Dermis microvascular lymphatic vessel endothelial cell (primary cell): ENCODE measurements around the gene CLTC. TPM values are rescaled to one million over a fixed set of nuclear protein-coding genes. Genes with fewer than 3 reads are reported as not detected.
"Not testable (repeated sequence)": the region's sequence is repeated elsewhere in the genome, so short reads cannot be mapped to it uniquely, and the experiment has no call there.

Source experiments
- DNase-seq, 2 donors: peaks; one replicate each; pipeline versions ENCODE4 v3.0.0 to v3.0.0-alpha.2; 2010; ENCODE audit warnings: low read depth in 2 of 2
- total RNA-seq: library from RNA; depleted of rRNA; stranded (reverse); fragments of >200 nt; gene quantifications from 2 replicates; pipeline ENCODE4 v1.2.1, GENCODE V29; 2014

The CLTC gene
- total RNA-seq, 1 donor from 2014 or later: 371 TPM

DNA sequence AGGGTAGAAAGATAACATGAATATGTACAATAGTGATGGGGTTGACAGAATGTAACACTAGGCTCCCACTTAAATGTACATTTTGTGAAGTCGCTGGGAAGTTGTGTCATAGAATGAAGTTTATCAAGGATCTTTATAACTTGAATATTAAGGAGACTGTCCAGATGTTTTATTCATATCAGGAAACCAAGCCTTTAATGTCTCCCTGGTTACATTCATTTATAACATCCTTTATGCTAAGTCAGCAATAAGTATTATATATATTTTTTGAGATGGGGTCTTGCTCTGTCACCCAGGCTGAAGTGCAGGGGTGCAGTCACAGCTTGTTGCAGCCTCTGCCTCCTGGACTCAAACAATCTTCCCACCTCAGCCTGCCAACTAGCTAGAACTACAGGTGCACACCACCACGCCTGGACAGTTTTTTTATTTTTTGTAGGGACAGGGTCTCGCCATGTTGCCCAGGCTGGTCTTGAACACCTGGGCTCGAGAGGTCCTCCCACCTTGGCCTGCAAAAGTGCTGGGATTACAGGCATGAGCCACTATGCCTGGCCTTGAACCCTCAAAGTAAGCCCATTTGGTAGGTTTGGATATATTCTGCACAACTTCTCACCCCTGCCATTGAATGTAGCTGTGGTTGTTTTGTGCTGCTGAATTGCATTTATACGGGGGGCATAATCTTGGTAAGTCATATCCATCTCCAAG lies 14.1 kb downstream of the CLTC start:
- DNase-seq: no peak

DNA sequence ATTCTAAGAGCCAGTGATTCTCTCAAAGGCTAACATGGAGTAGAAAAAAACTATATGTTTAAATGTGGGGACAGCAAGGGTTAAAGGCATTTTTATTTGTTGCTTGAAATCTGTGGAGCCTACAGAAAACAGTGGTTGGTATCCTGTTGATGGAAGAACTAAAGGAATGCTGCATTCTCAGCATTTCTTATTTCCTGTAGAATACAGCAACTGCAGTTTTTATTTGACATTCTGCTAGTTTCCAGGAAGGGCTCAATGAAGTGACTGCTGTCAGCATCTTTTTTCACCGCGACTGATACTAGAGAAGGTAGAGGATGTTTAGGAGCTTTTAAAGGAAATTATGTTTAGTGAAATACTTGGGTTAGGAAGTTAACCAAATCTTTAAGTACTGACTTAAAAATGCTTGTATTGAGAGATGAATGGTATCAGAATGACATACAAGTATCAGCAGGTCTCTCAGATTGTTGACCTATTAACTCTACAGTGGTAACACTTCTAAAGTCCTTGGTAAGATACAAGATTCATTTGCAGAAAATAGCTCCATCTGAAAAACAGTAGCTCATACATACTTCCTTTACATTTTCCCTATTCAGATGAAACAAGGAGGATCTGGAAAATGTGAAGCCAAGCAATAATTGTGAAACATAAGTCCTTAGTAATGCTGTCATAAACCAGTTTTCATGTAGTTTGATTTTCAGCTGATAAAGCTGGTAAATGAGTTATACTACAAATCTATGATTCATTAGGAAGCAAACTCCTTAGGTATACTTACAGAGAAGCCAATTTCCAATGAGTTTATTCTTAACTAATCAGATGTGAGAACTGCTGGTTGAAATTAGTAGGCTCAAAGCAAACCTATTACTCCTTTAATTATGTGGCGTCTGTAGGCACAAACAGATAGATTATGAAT lies 15.2 kb downstream of the CLTC start:
- peak; percentile 66 to 81 for DNase-seq

DNA sequence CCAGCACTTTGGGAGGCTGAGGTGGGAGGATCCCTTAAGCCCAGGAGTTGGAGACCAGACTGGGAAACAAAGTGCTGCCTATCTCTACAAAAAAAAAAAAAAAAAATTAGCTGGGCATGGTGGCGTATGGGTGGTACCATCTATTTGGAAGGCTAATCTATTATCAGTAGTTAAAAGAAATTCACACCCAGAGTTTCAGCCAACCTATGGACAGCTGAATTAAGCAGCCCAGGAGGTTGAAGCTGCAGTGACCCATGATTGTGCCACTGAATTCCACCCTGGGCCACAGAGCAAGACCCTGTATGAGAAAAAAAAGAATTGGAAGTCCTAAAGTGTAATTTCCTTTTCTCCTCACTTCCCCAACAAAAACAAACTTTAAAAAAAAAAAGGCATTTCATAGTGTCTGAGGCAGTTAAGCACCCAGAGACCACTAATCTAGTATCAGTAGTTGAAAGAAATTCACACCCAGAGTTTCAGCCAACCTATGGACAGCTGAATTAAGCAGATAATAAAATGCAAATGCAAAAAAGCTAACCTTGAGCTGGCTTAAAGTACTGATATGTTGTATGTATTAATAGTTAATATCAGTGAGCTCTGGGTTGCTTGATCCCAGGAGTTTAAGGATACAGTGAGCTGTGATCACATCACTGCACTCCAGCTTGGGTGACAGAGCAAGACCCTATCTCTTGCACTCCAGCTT lies 18.1 kb downstream of the CLTC start:
- DNase-seq: no peak

DNA sequence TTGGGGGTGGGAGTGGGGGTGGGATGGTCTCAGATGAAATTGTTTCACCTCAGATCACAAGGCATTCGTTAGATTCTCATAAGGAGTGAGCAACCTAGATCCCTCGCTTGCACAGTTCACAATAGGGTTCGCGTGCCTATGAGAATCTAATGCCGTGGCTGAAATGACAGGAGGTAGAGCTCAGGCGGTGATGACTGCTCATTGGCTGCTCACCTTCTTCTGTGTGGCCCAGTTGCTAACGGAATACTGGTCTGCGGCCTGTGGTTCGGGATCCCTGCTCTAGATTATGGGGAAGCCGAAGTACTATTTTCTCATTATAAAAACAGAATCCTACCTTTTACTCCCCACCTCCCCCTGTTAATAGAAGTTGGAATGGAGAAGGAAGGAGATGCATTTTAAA lies 18.9 kb downstream of the CLTC start:
- DNase-seq: peak in 1 of 2 donors; percentile 2

DNA sequence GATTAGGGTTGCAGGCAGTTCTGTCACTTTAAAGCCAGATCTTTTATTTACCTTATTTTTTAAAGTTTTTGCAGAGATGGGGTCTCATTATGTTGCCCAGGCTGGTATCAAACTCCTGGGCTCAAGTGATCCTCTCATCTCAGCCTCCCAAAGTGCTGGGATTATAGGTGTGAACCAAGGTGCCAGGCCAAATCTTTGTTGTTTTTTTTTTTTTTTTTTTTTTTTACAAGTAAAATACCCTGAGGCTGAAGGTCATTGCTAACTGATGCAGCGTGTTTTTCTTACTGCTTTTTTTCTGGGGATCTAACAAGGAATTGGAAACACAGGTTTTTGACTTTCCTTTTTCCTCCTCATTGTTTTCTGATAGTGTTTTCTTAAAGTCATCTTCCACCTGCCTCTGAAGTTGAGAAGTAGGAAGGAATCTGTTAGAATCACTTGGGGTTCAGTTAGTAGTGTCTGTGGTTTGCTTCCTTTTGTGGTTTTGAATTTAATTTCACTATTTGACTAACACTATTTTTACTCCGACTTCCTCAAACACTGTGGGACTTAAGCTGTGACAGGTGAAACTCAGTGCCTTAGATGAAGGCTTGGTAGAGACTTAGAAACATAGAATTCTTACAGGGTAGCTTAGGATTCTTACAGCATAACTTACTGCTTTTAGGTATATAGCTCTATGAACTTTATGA lies 22.2 kb downstream of the CLTC start:
- no peak for DNase-seq

DNA sequence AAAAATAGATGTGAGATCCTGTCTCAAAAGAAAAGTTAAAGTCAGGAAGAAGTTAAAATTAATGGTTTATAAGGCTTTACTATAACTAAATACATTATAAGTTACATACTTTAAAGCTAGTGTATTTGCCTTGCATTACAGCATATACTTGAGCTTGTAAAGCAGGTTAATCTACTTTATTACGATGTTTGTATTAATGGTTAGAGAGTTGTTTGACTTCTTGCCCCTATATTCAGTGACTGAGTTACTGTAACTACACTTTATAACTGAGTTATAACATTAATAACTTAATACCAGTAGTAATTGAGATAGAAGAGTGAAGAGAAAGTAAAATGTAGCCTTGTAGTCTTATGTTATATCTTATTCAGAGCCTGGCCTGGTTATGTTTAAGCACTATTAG lies 22.9 kb downstream of the CLTC start:
- no peak for DNase-seq

DNA sequence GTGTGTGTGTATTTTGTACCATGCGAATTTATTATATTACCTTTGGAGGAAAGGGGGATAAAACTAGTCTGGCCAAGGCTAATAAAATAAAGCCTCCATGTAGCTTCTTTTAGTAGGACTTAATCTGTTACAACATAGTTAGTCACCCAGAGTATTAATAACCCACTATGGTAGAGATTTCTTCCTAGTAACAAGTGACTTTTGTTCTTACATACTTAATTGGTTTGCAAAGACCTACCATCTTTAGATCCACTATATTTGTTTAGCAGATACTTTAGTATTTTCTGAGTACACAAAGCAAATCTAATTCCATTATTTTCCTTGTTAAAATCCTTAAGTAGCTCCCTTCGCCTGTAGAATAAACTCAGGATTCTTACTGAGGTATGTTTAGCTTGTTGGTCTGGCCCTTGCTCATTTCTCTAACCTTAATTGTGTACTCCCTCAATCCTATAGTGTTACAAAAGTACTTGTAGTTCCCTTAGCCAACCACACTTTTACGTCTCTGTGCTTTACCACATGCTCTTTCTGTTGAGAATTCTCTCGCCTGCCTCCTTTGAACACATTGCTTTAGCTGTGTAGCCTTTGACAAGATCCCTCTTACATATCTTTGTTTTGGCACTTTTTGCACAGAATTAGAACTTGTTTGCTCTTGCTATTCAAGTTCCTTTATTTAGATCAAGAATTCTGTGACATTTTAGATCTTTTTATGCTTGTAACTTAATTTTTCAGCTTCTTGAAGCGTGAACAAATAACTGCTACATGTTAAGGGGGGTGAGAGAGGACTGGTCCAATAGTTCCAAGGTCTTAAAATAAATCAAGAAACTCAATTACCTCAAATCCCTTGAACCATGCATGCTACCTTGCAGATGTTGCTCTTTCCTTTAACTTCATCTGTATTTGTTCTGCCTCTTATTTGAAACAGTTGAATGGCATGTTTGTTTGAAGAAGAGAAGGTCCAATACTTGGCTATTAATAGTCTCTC lies 23.8 kb downstream of the CLTC start:
- DNase-seq: peak in 1 of 2 donors; percentile 7

DNA sequence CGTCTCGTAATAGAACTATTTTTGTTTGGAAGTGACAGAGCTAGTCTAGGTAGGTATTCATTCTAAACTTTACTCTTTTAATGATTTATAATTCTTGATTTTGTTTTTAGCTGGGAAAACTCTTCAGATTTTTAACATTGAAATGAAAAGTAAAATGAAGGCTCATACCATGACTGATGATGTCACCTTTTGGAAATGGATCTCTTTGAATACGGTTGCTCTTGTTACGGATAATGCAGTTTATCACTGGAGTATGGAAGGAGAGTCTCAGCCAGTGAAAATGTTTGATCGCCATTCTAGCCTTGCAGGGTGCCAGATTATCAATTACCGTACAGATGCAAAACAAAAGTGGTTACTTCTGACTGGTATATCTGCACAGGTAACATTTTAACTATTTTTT lies 27.6 kb downstream of the CLTC start:
- DNase-seq: no peak

DNA sequence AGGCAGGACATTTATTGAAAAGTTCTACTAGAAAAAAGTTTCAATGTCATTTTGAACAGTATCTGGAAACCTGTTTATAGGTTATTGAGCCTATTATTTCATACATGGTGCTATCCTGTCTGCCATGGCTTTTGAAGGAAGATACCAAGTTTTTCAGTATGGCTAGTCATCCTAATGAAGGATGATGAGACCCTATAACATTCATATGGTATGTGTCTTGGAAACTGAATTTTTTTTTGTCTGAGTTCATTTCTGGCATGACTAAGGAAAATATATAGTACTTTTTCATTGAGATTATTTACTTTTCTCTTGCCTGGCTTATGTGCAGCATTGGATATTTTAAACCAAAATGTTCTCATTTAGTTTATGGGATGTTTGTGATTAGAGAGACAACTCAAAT lies 30.2 kb downstream of the CLTC start:
- DNase-seq: no peak

DNA sequence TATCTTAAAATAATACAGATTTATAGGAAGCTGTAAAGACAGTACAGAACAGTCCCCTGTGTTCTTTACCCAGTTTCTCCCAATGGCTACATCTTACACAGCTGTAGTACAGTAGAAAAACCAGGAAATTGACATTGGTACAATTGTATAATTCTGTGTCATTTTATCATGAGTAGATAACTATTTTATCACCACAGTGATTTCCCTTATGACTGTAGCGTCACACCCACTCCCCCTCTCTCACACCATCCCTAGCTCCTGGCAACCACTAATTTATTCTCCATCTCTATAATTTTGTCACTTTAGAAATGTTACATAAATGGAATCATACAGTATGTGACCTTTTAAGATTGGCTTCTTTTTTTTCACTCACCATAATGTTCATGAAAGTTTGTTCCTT lies 30.9 kb downstream of the CLTC start:
- no peak for DNase-seq

DNA sequence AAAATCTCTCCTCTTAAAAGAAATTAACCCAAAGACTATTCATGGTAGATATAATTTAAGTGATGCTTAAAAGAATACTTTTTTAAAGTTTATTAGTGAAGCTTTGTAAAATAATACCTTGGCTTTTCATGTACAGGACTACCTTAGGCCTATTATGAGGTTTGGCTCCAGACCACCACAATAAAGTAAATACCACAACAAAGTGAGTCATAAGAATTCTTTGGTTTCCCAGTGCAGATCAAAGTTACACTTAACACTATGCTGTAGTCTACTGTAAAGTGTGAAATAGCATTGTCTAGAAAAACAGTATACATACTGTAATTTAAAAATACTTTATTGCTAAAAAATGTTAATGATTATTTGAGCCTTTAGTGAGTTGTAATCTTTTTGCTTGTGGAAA lies 31.7 kb downstream of the CLTC start:
- no peak for DNase-seq

DNA sequence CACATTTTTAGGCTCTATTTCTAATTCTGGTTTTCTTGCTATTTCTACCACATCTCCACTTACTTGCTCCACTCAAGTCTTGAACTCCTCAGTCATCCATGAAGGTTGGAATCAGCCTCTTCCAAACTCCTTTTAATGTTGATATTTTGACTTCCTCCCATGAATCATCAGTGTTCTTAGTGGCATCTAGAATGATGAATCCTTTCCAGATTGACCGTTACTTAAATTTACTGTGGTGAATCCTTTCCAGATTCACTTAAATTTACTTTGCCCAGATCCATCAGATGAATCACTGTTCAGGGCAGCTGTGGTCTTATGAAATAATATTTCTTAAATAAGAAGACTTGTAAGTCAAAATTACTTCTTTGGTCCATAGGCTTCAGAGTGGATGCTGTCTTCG lies 32.4 kb downstream of the CLTC start:
- DNase-seq: no peak

DNA sequence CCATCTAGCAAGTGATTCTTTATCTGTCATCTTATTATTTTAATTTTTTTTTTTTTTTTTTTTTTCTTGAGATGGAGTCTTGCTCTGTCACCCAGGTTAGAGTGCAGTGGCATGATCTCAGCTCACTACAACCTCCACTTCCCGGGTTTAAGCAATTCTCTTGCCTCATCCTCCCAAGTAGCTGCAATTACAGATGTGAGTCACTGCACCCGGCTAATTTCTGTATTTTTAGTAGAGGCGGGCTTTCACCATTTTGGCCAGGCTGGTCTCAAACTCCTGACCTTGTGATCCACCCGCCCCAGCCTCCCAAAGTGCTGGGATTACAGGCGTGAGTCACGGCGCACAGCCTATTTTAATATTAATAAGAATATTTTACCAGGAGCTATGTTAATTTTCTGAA lies 36.9 kb downstream of the CLTC start:
- DNase-seq: not testable (repeated sequence)

DNA sequence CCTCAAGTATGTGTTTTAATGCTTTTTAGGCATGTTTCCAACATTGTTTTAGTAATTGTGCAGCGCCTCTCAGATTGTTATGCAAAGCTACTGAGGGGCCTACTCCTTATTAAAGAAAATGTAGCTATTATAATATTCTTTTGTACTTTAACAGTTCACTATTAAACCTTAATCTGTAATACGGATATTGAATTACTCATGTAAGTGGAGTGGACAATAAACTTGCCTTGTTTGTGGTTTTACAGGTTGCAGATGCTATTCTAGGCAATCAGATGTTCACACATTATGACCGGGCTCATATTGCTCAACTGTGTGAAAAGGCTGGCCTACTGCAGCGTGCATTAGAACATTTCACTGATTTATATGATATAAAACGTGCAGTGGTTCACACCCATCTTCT lies 46.5 kb downstream of the CLTC start:
- no peak for DNase-seq

DNA sequence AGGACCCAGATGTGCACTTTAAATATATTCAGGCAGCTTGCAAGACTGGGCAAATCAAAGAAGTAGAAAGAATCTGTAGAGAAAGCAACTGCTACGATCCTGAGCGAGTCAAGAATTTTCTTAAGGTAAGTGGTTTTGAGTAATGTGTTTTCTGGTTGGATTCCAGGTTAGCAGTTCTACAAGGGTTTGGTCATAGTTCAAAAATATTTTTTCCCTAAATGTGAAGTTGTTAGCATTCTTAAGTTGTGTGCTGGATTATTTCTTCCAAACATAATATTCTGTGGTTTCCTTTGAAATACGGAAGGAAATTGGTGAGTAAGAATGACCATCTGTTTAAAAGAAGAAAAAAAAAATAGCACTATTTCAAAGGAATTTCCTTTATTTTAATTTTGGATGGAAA lies 49.1 kb downstream of the CLTC start:
- peak; percentile 3 to 86 for DNase-seq

DNA sequence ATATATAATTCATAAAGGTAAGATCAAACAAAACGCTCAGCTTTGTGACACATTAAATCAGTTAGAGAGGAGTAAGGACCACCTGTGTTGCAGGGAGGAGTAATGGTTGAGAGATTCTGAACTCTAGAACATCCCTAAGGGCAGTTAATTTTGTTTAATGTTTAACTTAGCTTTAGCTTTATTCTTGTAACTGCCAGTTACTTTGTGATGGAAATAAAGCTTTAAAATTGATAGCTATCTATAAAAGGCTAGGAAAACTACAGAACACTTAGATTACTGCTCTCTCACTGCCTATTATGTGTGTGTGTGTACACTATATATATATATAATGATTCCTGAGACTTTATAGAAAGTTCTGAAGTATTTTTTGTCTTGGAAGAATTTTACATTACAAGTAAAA lies 49.7 kb downstream of the CLTC start:
- DNase-seq: no peak

DNA sequence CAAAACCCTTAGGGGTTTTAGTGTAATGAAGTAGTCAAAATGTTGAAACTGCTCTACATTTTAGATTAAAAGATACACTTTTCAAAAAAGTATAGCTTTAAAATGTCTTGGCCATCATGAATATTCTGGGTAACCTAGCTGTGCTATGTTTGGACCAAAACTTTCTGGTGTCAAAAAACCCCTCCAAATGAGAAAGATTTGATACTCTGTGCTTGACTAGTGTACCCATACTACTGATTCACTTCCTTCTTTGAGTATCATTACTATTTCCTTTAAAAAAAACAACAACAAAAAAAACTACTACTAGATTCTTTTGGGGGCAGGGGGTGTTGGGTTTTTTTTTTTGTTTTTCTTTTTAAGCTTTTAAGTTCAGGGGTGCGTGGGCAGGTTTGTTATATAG lies 50.2 kb downstream of the CLTC start:
- peak in 1 of 2 donors; percentile 8 for DNase-seq

DNA sequence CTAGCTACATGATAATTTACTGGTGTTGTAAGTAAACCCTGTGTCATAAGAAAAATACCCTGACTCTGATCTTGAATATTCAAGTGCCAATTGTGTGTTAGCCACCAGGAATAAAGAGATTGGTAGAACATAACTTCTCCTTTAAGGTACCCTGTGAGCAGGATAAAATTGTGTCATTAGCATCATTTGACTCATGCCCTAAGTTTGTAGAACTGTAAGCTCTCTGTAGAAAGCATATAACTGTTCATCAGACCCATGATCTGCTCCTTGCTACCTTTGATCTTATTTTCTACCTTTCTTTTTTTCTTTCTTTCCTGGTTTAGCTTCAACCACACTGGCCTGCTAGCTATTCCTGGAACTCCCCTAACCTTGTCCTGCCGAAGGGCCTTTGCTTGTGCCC lies 51.7 kb downstream of the CLTC start:
- no peak for DNase-seq

DNA sequence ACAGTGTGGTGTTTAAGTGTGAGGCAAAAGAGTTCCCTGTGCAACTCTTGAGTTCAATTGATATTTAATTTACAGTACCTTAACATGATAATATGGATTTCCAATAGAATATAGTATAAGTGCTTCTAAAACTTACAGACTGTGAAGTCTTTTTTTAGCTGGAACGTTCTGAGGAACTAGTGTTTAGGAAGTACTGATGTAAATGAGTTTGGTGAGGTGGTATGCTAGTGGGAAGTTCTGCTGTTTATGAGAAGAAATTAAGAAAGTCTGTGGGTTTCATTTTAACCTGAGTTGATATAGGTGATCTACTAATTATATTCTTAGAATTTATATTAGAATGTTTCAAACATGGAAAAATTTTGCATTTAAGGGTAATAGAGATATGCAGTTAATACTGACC lies 55.5 kb downstream of the CLTC start:
- no peak for DNase-seq

DNA sequence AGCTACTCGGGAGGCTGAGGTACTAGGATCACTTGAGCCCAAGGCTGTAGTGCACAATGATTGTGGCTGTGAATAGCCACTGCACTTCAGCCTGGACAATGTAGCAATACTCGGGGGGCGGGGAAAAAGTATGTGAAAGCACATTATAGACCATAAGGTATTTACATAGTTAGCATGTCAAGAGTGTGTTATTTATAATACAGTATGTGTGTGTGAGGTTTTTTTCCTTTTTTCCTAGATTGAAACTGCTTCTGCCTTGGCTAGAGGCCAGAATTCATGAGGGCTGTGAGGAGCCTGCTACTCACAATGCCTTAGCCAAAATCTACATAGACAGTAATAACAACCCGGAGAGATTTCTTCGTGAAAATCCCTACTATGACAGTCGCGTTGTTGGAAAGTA lies 57.0 kb downstream of the CLTC start:
- DNase-seq: no peak

DNA sequence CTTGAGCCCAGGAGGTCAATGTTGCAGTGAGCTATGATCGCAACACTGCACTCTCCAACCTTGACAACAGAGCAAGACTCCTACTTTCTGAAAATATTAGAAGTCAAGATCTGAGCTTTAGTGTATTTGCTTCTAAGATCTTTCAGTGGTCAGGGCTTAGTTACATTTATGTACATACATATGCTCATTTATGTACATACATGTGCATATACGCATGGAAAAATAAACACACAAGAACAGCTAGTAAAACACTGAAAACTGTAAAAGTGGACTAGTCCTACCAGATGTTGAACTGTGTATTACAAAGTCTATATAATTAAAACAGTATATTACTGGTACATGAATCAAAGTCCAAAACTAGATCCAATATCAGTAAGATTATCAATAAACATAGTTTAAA lies 59.2 kb downstream of the CLTC start:
- no peak for DNase-seq
